DMS153 (cell line): ENCODE data around the gene WDR91.
"Not testable (repeated sequence)": the region's sequence is repeated elsewhere in the genome, so short reads cannot be mapped to it uniquely, and the experiment has no call there.

Experiments used
- DNase-seq: peaks from one replicate; lab custom pipeline; 2025; lab: John Stamatoyannopoulos, UW

Gene WDR91

GRCh38 chr7:135233570-135233969 is 22.2 kb upstream of the WDR91 start, which contains the start of gene STRA8:
STRA8 (plus strand) TSS chr7:135233838; CDS start chr7:135240525, 6,687 bp downstream.
- no peak for DNase-seq

GRCh38 chr7:135232720-135233119 is 21.4 kb upstream of the WDR91 start:
- DNase-seq = no peak

- no peak for DNase-seq
These were observed 20.8 kb upstream of the WDR91 start for GRCh38 chr7:135232087-135232486.

- DNase-seq = no peak
These were observed 20.4 kb upstream of the WDR91 start for GRCh38 chr7:135231686-135232085.

- DNase-seq = no peak
These were observed 12.7 kb upstream of the WDR91 start for GRCh38 chr7:135224027-135224426.

GRCh38 chr7:135217645-135218509 is 6.6 kb upstream of the WDR91 start:
- no peak for DNase-seq

- DNase-seq = no peak
These were observed 4.4 kb upstream of the WDR91 start for GRCh38 chr7:135215698-135216097.

- DNase-seq = no peak
These were observed 3.9 kb upstream of the WDR91 start for GRCh38 chr7:135215180-135215579.

GRCh38 chr7:135213831-135214230 is 2.5 kb upstream of the WDR91 start:
- DNase-seq = no peak

- not testable (repeated sequence) for DNase-seq
These were observed 790 bp upstream of the WDR91 start for GRCh38 chr7:135211946-135212685.

- no peak for DNase-seq
These were observed 493 bp downstream of the WDR91 start for GRCh38 chr7:135210888-135211178.

- DNase-seq = no peak
These were observed 2.0 kb downstream of the WDR91 start for GRCh38 chr7:135209225-135209834.

GRCh38 chr7:135208102-135208793 is 3.1 kb downstream of the WDR91 start:
- no peak for DNase-seq

- no peak for DNase-seq
These were observed 3.8 kb downstream of the WDR91 start for GRCh38 chr7:135207406-135208101.

- DNase-seq = no peak
These were observed 4.4 kb downstream of the WDR91 start for GRCh38 chr7:135206941-135207391.

GRCh38 chr7:135205850-135206249 is 5.5 kb downstream of the WDR91 start:
- DNase-seq = no peak

GRCh38 chr7:135204876-135205275 is 6.5 kb downstream of the WDR91 start:
- DNase-seq = no peak

GRCh38 chr7:135204341-135204749 is 7.0 kb downstream of the WDR91 start:
- DNase-seq = no peak

GRCh38 chr7:135201350-135201749 is 10.0 kb downstream of the WDR91 start:
- DNase-seq = no peak

GRCh38 chr7:135200821-135201331 is 10.4 kb downstream of the WDR91 start:
- DNase-seq = no peak

- no peak for DNase-seq
These were observed 11.9 kb downstream of the WDR91 start for GRCh38 chr7:135199439-135199838.
